Breast epithelium (tissue), 3 donors: Measurements from ENCODE around the gene SLC8A3.

ENCODE experiments used
- POLR2A ChIP-seq: fragments of 450-650 bp; IDR thresholded peaks from one replicate; pipeline ENCODE4 v1.6.1; 2016; ENCODE audit warnings: antibody characterized with exemption, mild to moderate bottlenecking, moderate library complexity
- TF ChIP-seq, protein P1 (sequence below), 3 donors: fragments of 450-650 bp; IDR thresholded peaks; one replicate each; pipeline ENCODE4 v1.5.1; 2016 to 2017; ENCODE audit warnings: antibody characterized with exemption in 3 of 3, mild to moderate bottlenecking in 3 of 3, moderate library complexity in 3 of 3

DNA sequence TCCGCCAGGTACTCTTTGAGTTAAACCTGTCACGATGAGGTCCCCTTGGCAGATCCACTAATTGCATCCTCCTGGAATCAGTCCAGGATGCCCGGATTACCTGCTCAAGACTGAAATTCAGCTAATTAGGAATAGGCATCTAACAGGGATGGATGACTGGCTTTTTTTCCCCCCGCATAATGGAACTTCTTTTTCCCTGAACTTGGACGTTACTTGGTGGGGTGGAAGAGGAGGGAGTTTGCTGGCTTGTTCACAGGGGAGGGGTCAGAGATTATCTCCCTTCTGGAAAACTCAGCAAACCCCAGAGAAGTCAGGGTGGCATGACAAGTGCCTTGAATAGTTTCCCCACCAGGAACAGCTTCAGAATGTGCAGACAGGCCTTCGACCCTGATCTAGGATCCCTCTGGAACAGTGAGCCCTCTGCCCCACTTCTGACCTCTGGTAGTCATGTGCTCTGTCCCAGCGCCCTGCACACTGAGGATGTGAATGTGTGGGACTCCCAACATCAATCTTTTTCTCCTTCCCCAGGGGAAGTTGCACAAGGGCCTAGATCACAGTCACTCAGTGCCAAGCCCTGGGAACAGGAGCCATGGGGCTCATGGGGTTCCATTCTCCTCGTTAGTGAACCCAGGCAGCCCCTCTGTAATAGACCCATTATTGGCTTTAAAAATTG is 167.1 kb downstream of the SLC8A3 start:
- TF ChIP-seq, protein P1, sequence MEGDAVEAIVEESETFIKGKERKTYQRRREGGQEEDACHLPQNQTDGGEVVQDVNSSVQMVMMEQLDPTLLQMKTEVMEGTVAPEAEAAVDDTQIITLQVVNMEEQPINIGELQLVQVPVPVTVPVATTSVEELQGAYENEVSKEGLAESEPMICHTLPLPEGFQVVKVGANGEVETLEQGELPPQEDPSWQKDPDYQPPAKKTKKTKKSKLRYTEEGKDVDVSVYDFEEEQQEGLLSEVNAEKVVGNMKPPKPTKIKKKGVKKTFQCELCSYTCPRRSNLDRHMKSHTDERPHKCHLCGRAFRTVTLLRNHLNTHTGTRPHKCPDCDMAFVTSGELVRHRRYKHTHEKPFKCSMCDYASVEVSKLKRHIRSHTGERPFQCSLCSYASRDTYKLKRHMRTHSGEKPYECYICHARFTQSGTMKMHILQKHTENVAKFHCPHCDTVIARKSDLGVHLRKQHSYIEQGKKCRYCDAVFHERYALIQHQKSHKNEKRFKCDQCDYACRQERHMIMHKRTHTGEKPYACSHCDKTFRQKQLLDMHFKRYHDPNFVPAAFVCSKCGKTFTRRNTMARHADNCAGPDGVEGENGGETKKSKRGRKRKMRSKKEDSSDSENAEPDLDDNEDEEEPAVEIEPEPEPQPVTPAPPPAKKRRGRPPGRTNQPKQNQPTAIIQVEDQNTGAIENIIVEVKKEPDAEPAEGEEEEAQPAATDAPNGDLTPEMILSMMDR (IDR thresholded peaks at IDR 0.05) = no peak
- TF ChIP-seq POLR2A = no peak
